GM19025 (cell line): Measurements from ENCODE around the gene TSPAN12.

Experiments used
- ATAC-seq: cut with Tn5 transposase; IDR thresholded peaks from one replicate; pipeline ENCODE4 v1.9.1; 2021; ENCODE audit warnings: mild to moderate bottlenecking, low read depth, moderate library complexity; ENCODE audit not compliant: unreplicated experiment

The TSPAN12 gene

DNA sequence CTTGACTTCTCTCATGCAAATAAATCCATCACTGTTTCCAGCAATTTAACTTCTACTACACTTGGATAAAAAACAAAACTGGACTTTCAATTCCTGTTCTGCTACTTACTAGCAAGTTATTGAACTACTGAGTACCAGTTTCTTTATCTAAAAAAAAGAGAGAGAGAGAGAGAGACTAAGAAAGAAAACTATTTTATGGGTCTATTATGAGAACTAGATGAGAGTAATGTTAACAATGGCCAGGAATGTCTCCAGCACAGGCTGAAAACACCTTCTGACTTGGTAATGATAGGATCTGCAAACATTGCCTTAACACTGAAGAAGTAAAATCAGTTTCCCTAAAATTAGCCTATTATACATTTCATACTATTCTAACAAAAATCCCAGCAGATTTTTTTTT lies 5.2 kb downstream of the TSPAN12 start:
- ATAC-seq, result no peak

DNA sequence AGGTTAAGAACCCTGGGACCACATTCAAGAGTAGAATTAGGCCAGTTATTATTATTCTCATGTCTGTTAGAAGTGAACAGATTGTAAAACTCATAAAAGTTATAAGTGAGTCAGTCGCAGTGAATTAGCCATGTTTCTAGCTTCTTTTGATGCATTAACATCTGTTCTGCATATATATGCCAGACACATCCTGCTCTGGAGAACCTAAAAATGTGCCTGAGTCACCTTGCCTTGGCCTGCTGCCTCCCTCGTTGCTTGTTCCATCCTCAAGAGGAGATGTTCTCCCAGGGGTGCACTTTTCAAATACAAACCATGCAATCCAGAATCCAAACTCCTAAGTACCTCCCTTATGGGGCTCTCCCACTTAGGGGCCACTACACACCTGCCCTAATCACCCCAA lies 14.8 kb downstream of the TSPAN12 start:
- ATAC-seq, result no peak

DNA sequence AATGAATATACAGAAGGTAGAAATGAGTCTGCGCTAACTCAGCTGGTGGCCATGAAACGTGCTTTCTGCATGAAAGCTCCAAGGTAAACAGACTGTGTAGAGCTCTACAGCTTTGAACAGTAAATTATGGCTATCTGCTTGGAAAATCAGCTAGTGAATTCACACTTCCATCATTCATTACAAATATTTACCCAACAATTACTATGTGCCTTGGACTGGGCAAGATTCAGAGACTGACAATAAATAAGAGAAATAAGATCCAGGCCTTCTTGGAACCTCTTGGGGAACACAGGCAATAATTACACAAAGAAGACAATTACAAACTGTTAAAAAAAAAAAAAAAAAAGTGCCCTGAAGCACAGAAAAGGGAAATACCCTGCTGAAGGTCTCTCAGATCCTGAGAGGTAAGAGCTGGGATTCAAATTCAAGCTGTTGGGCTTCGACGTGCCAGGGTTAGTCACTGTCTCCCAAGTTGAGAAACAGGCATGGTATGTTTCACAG lies 15.8 kb downstream of the TSPAN12 start:
- no peak for ATAC-seq

DNA sequence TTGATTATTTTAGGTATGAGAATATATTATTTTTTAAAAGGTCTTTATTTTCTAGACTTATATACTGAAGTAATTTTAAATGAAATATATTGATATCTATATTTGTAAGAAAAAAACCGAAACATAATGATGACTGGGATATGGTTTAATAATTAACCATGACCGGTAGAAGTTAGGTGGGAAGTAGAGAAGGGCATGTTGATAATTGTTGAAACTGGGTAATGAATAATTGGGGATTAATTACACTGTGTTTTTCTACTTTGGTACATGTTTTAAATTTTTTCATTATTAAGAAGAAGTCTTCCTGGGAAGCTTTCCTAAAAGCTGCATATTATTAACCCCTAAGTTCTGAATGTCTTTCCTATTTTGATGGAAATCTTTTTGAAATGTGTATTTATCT lies 16.3 kb downstream of the TSPAN12 start:
- ATAC-seq, result no peak

DNA sequence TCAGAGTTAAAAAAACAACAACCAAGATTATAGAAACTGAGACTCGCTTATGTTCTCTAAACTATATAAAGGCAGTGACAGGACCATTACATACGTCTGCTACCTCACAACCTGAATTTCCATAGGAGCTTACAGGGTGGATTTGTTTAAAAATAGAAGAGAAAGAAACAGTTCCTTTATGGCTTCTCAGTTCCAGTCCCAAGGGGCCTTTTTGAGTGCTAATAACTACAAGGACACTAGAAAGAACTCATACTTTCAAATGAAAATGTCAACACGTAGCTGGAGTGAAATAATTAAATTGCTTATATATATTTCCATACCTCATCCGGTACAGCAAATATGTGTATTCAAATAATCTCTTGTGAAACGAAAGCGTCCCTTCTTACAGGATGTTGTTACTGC lies 19.7 kb downstream of the TSPAN12 start:
- ATAC-seq, result peak; percentile 53

DNA sequence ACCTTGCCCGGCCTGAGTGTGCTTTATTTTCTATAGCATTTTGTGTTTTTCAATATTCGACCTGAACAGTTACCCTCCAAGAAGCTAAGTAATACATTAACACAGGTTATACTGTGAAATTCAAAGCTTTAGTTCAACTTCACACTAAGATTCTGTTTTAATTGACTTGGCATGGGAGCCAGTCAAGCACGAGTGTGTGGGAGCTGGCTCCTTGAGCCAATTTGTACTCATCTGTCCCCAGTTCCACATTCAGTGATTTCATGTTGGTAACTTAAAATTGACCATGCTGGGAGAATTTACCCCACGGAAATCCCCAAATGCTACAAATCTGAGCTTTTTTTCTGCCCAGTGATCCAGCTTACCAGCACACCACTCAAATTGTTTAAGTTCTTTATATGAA lies 20.3 kb downstream of the TSPAN12 start:
- ATAC-seq, result peak; percentile 49

DNA sequence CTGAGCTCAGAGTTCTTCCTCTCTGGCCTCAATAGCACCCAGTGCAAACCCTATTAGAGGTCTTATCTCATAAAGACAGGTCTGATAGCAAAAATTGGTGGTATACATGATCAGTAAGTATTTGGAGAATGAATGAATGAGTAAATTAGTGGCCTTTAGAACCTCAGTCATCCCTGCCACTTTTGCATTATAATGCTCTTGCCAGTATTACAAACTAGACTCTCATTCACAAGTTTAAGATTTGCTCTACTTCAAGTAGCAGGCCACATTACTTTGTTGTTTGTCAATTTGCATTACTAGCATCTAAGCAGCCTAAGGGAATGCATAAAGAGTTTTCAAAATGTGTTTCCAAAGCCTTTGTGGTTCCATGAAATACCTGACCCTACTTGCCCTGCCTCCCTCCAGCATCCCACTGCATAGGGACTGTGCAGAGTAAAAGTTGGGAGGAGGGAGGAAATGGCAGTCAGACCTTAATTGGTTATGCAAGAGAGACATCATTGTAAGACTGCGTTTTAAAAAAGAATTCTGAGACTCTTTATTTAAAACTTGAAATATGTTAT lies 21.3 kb downstream of the TSPAN12 start:
- ATAC-seq, result no peak

DNA sequence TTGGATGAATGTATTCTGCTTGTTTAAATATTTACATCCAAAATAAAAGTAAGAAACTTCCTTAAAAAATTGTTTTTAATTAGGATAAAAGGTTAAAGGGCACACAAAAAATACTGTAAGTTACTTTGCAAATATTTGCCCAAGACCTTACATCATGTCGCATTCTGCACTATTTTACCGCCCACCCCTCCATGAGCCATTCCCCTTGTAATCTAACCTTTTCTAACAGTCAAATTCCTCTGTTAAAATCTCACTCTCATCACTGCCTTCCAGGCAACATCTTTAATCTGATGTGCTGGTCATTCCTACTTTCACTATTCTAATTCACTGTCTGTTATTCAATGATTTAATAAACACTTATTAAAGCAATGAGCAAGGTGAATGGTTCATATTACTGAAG lies 23.2 kb downstream of the TSPAN12 start:
- ATAC-seq, result no peak

DNA sequence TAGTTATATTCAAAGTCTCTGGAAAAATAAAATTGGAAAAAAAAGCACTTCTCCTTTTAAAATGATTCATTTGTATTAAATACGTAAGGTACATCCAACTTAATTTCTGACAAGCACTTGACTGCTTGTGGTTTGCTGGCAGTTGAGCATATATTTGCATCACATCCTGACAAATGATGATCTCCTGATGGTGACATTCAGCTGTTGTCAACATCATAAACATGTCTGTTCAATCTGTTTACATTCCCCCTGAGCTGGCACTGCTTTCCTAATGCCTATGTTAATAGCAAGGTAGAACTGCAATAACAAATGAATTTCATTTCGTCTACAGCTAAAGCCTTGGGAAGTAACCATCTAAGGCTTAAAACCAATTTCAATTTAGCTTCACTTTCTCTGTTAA lies 24.4 kb downstream of the TSPAN12 start:
- no peak for ATAC-seq

DNA sequence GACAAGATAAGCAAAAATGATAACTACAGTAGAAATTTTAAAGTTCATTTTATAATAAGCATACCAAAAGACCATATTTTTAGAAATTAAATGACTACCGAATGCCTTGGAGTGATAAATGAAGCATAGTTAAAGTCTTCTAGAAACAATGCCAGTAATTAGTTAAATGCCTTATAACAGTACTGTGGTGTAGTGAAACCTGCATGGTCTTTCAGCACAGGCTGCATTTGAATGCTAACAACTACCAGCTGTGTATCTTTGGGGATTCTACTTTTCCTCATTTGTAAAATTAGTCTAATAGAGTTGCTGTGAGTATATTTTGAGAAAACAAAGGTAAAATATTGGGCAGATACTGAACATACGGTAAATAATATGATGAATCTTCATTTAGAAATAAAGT lies 25.1 kb downstream of the TSPAN12 start:
- no peak for ATAC-seq

DNA sequence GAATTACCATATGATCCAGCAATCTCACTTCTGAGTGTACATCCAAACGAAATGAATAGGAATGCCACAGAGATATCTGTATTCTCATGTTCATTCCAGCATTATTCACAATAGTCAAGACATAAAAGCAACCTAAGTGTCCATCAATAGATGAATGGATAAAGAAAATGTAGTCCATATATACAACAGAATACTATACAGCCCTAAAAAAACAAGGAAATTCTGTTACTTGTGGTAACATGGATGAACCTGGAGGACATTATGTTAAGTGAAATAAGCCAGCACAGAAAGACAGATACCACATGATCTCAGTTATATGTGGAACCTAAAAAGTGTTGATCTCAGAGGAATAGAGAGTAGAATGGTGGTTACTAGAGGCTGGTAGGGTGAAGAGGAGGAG lies 26.7 kb downstream of the TSPAN12 start:
- no peak for ATAC-seq

DNA sequence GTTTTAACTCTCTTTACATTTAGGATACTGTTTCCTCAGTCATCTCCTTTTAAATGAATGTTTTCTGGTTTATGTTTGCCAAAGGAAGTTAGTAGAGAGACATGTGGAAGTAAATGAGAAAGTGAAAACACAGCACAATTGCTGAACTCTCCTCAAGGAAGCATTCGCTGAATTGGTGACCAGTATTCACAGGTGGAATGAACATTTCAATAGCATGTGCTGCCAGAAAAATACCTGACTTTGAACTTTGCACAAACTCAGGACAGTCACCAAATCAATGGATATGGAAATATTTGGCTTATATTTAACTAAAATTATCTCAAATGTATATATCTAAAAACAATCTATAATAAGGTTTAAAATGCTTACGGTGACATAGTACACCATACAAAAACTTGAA lies 28.5 kb downstream of the TSPAN12 start:
- no peak for ATAC-seq

DNA sequence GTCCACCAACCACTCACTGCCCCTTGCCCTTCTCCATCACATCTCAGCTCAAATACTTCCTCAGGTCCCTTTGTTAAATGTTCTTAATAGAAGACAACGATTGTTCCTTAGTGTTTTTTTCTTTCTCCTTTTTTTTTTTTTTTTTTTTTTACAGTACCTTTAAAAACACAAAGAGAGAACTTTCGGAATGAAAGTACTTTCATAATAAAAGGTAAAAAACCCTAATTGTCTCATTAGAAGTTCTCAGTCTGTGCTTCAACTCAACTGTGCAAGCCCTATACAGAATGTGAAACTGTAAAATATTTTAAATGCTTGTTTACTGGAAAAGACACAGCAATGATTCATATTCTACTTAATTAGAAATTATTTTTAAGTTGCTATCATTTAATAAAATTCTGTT lies 29.4 kb downstream of the TSPAN12 start:
- ATAC-seq, result no peak

DNA sequence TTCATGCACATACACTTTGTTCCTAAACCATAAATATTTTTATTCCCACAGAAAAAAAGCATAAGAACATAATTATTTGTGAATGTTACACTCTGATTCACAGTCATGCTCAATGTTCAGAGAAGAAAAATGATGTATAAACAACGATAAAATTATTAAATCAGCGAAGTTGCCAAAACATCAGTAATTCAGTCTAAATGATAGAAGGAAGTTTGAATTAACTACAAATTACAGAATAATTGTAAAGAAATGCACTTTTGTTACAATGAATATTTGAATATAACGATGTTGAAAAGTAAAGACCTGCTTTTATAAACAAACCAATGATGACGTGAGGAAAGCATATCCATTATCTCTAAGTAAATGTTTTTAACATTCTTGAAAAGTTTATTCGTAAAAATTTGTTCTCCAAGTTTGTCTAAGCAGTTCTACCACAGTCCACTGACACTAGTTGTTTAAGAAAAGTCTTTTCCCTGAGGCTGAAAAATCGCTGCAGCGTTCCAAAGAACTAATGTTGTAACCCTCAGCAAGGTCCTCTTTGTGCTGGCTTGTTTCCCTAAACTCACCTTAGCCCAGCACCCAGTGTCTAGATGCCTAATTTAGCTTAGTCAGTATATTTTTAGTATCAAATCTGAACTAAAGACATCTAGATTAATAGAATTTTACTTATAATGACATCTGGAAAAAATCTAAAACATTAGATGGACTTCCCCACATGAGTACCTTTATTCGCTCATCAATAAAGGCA lies 30.4 kb downstream of the TSPAN12 start:
- ATAC-seq, result no peak

DNA sequence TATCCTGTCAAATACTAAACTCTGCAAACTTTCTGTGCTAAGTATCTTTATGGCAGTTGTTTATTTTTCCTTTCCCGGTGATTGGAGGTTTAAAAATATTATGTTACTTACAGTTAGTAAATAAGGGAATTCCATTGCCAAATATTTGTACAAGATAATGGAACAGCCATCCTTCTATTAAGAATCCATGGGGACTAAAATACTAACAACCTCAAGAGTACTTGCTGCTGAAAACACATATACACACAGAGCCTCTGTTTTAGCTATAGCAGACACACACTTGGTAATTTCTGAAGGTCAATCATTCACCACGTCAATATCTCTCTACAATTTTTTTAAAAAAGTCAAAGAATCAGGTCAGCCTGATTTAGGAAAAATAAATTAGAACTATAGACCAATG lies 32.4 kb downstream of the TSPAN12 start:
- ATAC-seq, result no peak

DNA sequence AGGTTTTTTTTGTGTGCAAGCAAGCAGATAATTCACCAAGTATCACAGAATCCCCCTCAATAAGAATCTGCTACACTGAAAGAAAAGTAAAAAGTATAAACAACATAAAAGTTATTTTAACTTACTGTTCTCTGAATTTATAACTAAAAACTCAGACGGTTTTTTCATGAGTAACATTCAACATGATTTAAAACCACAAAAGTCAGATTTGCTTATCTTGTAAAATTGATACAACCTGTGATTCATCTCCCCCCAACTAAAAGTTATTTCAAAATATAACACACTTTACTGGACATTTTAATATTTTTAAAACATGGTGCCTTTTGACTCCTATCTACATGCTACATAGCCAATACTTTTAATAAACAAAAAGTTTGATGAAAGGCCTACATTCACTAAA lies 32.8 kb downstream of the TSPAN12 start:
- ATAC-seq, result no peak

DNA sequence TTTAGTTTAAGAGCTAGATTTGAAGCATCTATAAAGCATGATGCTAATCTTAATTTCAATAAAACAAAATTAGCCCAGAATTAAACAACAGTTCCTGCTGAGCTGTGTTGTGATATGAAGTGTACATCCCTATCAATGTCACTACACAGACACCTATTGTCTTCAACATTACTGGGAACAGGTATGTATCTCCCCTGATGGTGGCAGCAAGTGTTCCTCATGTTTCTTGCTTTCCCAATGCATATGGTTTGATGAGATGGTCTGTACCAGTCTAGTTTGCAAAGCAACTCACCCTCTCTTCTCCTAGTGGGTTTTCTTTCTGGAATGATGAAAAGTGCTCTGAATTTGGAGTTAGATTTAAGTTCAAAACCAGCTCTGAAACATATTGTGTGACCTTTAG lies 38.1 kb downstream of the TSPAN12 start:
- ATAC-seq, result no peak

DNA sequence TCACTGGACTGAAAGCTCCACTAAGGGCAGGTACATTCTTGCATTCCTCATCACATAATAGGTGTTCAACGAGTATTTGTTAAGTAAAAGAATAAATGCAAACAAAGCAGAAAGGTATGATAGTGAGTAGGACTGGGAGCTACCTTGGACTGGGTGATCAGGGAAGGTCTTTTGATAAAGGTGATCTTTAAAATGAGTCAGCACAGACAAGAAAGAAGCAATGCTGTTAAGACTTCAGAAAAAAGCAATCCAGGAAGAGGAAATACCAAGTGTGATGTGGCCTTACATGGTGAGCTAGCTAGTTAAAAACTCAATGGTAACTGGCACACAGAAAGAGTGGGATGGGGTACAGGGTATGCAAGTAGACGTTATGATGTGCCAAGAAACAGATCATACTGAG lies 40.1 kb downstream of the TSPAN12 start:
- no peak for ATAC-seq

DNA sequence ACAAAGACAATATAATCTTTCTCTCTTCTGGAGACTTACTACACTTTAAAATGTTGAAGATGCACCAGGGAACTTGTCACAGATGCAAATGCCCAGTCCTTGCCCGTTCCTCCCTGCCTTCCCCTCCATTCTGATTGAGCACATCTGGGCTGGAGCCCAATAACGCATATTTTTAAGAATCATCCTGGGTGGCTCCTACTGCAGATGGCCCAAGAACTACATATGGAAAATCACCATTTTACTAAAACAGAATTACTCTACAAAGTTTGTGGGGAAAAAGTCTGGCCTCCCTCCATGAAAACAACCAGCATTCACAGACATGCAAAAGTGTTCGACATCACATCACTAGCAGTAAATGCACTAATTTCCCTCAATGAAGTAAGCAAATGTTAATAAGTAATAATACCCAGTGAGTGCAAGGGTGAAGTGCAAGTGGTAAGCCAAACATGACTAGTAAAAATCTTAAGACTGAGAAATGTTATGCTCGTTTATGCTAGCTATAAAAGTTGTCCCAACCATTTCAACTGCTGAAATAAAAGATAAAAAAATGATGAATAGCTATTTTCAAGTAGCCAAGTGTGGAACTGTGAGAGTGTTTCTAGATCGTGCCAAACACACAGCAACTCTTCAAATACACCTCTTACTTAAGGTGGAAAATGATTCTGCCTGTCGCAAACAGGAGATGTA lies 43.5 kb downstream of the TSPAN12 start:
- ATAC-seq, result no peak

DNA sequence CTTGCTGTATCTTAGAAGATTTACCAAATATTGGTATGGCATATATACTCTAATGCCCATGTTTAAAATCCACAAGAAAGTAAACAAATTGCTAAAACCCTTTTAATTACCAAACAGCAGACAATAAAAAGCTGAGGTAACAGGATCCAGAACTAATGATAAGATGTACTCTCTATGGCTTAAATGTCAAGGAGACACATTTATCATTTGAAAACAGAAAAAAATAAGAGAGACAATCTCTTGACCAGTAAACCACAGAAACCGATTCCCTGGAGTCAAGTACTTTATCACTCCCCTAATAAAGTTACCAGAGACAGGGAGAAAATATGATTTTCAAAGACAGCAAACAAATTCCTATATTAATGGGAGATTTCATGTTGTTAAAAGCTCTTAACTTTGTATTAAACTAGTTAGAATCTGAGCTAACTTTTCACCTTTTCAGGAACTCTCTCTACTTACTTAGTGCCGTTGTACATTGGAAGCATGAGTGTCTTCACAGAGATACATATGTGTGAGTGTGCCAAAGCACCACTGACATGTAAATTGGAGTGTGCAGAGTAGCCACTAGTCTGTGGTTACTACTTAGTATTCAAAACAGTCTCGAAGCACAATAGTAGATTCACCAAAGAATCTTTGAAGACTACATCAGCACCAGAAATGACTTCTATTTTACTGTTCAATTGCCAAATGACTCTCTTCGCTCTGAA lies 44.2 kb downstream of the TSPAN12 start:
- ATAC-seq, result no peak

DNA sequence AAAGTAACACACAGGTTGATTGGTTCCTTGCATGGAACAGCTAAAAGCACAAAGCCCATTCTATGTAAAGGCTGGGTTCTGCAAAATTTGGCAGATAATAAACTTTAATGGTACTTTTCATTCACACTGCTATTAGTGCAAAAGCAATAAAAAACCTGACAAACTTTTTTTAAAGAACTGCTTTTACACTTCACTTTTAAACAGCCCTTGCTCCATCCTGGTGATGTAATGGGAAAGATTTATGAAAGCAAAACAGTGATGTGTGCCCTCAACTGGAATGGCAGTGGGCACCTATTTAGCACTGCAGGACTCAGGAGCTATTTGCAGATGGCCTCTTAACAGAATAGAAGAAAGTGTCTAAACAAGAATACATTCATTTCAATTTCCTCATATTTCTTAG lies 44.9 kb downstream of the TSPAN12 start:
- ATAC-seq, result no peak
